Natural killer cell (primary cell): ENCODE measurements around the gene PTPRM. TPM values are rescaled to one million over a fixed set of nuclear protein-coding genes. Genes with fewer than 3 reads are reported as not detected.

ENCODE experiments used
- ATAC-seq, 3 donors: fragments of 150-1000 bp in 2 of 3; fragments of 200-7000 bp in 1 of 3; cut with Tn5 transposase; 1 replicate in 1 of 3; 2 replicates in 2 of 3; pipeline ENCODE4 v1.10.0; 2021; ENCODE audit warnings: mild to moderate bottlenecking in 2 of 3, moderate library complexity in 2 of 3
- DNase-seq, 2 donors: peaks; one replicate each; pipeline versions ENCODE4 v3.0.0 to v3.0.0-alpha.2; 2013 to 2021; ENCODE audit warnings: mixed read lengths in 1 of 2
- H3K27ac ChIP-seq: one replicate; pipeline ENCODE4 v1.5.1; 2013; ENCODE audit warnings: mild to moderate bottlenecking, low read length
- H3K27me3 ChIP-seq: one replicate; pipeline ENCODE4 v1.6.1; 2013; ENCODE audit warnings: low read length; ENCODE audit not compliant: control insufficient read depth, insufficient read depth
- H3K36me3 ChIP-seq: one replicate; pipeline ENCODE4 v1.6.1; 2013; ENCODE audit warnings: low read length; ENCODE audit not compliant: control insufficient read depth, insufficient read depth
- H3K4me1 ChIP-seq: one replicate; pipeline ENCODE4 v1.6.1; 2013; ENCODE audit warnings: low read length; ENCODE audit not compliant: control insufficient read depth, insufficient read depth
- H3K4me3 ChIP-seq: one replicate; pipeline ENCODE4 v1.5.1; 2013; ENCODE audit warnings: low read length
- H3K9me3 ChIP-seq: one replicate; pipeline ENCODE4 v1.6.1; 2013; ENCODE audit warnings: low read length; ENCODE audit not compliant: control insufficient read depth, insufficient read depth
- H3K27ac Mint-ChIP-seq, 2 donors: one replicate each; pipeline ENCODE4 v1.8.0; 2022; ENCODE audit warnings: mild to moderate bottlenecking in 2 of 2, mixed read lengths in 2 of 2, moderate library complexity in 1 of 2
- H3K27me3 Mint-ChIP-seq, 2 donors: one replicate each; pipeline ENCODE4 v1.8.0; 2022; ENCODE audit warnings: low read depth in 2 of 2, mixed read lengths in 2 of 2
- H3K36me3 Mint-ChIP-seq: one replicate; pipeline ENCODE4 v1.8.0; 2022; ENCODE audit warnings: mixed read lengths
- H3K4me1 Mint-ChIP-seq, 2 donors: one replicate each; pipeline ENCODE4 v1.8.0; 2022; ENCODE audit warnings: mixed read lengths in 2 of 2
- H3K4me3 Mint-ChIP-seq: one replicate; pipeline ENCODE4 v1.8.0; 2022; ENCODE audit warnings: mild to moderate bottlenecking, moderate library complexity, mixed read lengths
- H3K9me3 Mint-ChIP-seq, 2 donors: one replicate each; pipeline ENCODE4 v1.8.0; 2022; ENCODE audit warnings: mixed read lengths in 2 of 2
- CTCF ChIP-seq: fragments of 200-600 bp; IDR thresholded peaks from one replicate; pipeline ENCODE4 v1.8.0; 2022; ENCODE audit warnings: antibody characterized with exemption
- WGBS: methylation state at CpG from one replicate; pipeline ENCODE4 v1.1.7; 2013; ENCODE audit warnings: missing lambda C conversion rate; ENCODE audit not compliant: insufficient coverage; 5-methylcytosine and 5-hydroxymethylcytosine counted together
- intact Hi-C: fragments of 100-400 bp; cut with micrococcal nuclease; formaldehyde crosslinking; loops from one replicate; pipeline ENCODE4 v1.14.2; 2022
- total RNA-seq, 4 donors: library from RNA; stranded (reverse); fragments of 120-200 nt in 1 of 4; gene quantifications; one replicate each; pipeline versions ENCODE4 v1.2.3 to v1.2.4, GENCODE V29; 2013 to 2022

Gene PTPRM
- total RNA-seq, 3 donors from 2014 or later (not counting 1 experiment from before 2014, with no cell fraction given): 5.0 to 13.2 (median 12.1) TPM

- Mint-ChIP-seq H3K4me1 (no peaks in the 10 kb centered on the region), H3K36me3 (no peaks in the 10 kb centered on the region), H3K27ac (no peak overlapping the region), H3K4me3 (no peak overlapping the region), H3K9me3 (peaks cover 7 to 9% of the 10 kb centered on the region in 2 donors), H3K27me3 (peaks cover 2 to 8% of the 10 kb centered on the region in 2 donors)
- H3K36me3 ChIP-seq: no peaks in the 10 kb centered on the region
- DNase-seq: no peak
- H3K9me3 ChIP-seq: peaks cover 11% of the 10 kb centered on the region
- no peaks in the 10 kb centered on the region for H3K4me1 ChIP-seq
- ATAC-seq: peak in 1 of 3 donors; percentile 11
- no peak overlapping the region for H3K4me3 ChIP-seq
- TF ChIP-seq CTCF: no peak
- intact Hi-C loops: no loop called here
- no peak overlapping the region for H3K27ac ChIP-seq
- no peaks in the 10 kb centered on the region for H3K27me3 ChIP-seq
- WGBS: 95% methylated on average over 8 of the region's 8 CpGs
These were observed 845.0 kb downstream of the PTPRM start for GRCh38 chr18:8412117-8412516.

- peaks cover 7 to 9% of the 10 kb centered on the region in 2 donors for H3K9me3 Mint-ChIP-seq
- peaks cover 2 to 8% of the 10 kb centered on the region in 2 donors for H3K27me3 Mint-ChIP-seq
- Histone ChIP-seq H3K36me3 (no peaks in the 10 kb centered on the region), H3K9me3 (peaks cover 11% of the 10 kb centered on the region), H3K27me3 (no peaks in the 10 kb centered on the region), H3K4me3 (no peak overlapping the region), H3K4me1 (no peaks in the 10 kb centered on the region), H3K27ac (no peak overlapping the region)
- 79% methylated on average over 2 of the region's 2 CpGs for WGBS
- H3K27ac Mint-ChIP-seq: no peak overlapping the region
- no peaks in the 10 kb centered on the region for H3K36me3 Mint-ChIP-seq
- intact Hi-C loops: no loop called here
- no peak for DNase-seq
- ATAC-seq: no peak
- no peak overlapping the region for H3K4me3 Mint-ChIP-seq
- no peak for TF ChIP-seq CTCF
- H3K4me1 Mint-ChIP-seq: no peaks in the 10 kb centered on the region
These were observed 846.1 kb downstream of the PTPRM start for GRCh38 chr18:8413189-8413588.

- TF ChIP-seq CTCF: no peak
- WGBS: 70% methylated on average over 6 of the region's 6 CpGs
- Mint-ChIP-seq H3K9me3 (peaks cover 7 to 9% of the 10 kb centered on the region in 2 donors), H3K27me3 (peaks cover 2 to 8% of the 10 kb centered on the region in 2 donors), H3K4me3 (no peak overlapping the region), H3K4me1 (no peaks in the 10 kb centered on the region), H3K27ac (no peak overlapping the region), H3K36me3 (no peaks in the 10 kb centered on the region)
- H3K27ac ChIP-seq: no peak overlapping the region
- no peaks in the 10 kb centered on the region for H3K27me3 ChIP-seq
- no peak for DNase-seq
- no peak overlapping the region for H3K4me3 ChIP-seq
- H3K4me1 ChIP-seq: no peaks in the 10 kb centered on the region
- intact Hi-C loops: no loop called here
- no peak for ATAC-seq
- no peaks in the 10 kb centered on the region for H3K36me3 ChIP-seq
- peaks cover 11% of the 10 kb centered on the region for H3K9me3 ChIP-seq
These were observed 846.6 kb downstream of the PTPRM start for GRCh38 chr18:8413751-8414150.
